K562 (cell line): Measurements from ENCODE around the gene GGNBP2. TPM values are rescaled to one million over a fixed set of nuclear protein-coding genes. Genes with fewer than 3 reads are reported as not detected.

Source experiments
- BCOR ChIP-seq: fragments of 450-650 bp; IDR thresholded peaks from 2 replicates; pipeline ENCODE4 v1.6.1; 2016
- HDAC6 ChIP-seq: IDR thresholded peaks from 2 replicates; pipeline ENCODE4 v1.6.1; 2012; ENCODE audit warnings: low read depth, mild to moderate bottlenecking, control low read depth, inconsistent platforms, low read length, moderate library complexity
- HEY1 ChIP-seq: fragments of 250-450 bp; sonication (Bioruptor Pico); IDR thresholded peaks from 2 replicates; pipeline ENCODE4 v1.5.0; 2020; ENCODE audit warnings: mild to moderate bottlenecking, moderate library complexity, borderline replicate concordance
- MYNN ChIP-seq, 2 experiments: sonication (generic); formaldehyde crosslinking in 1 of 2; IDR thresholded peaks; 2 replicates each; pipeline versions ENCODE4 v1.5.0 to v1.6.1; 2016 to 2020; ENCODE audit warnings: antibody characterized with exemption in 1 of 2, missing genetic modification reagents in 1 of 2
- NKRF ChIP-seq: fragments of 450-650 bp; IDR thresholded peaks from 2 replicates; pipeline ENCODE4 v1.6.1; 2016; ENCODE audit warnings: borderline replicate concordance
- RFX1 ChIP-seq: fragments of 450-650 bp; IDR thresholded peaks from 2 replicates; pipeline ENCODE4 v1.6.1; 2016; ENCODE audit warnings: mild to moderate bottlenecking, moderate library complexity
- RREB1 ChIP-seq: fragments of 250-450 bp; sonication (Bioruptor Pico); IDR thresholded peaks from 2 replicates; pipeline ENCODE4 v1.4.0; 2020
- TBL1XR1 ChIP-seq, 2 experiments: IDR thresholded peaks; 2 replicates each; pipeline ENCODE4 v1.6.1; 2012; ENCODE audit warnings: improper control_type of control experiment in 2 of 2, low read length in 2 of 2, mild to moderate bottlenecking in 1 of 2
- ZBTB40 ChIP-seq, 2 experiments: fragments of 450-650 bp in 1 of 2; sonication (generic) in 1 of 2; formaldehyde crosslinking in 1 of 2; IDR thresholded peaks; 2 replicates each; pipeline versions ENCODE4 v1.7.1 to v1.9.0; 2016 to 2022; ENCODE audit warnings: inconsistent platforms in 1 of 2, mild to moderate bottlenecking in 1 of 2, missing genetic modification reagents in 1 of 2
- ZNF224 ChIP-seq: sonication (generic); formaldehyde crosslinking; IDR thresholded peaks from 2 replicates; pipeline ENCODE4 v1.8.0; 2022; ENCODE audit warnings: mild to moderate bottlenecking, missing genetic modification reagents
- ZNF586 ChIP-seq: fragments of 450-650 bp; formaldehyde crosslinking; conservative IDR thresholded peaks from 2 replicates; pipeline ENCODE4 v1.4.0; 2020; ENCODE audit warnings: mild to moderate bottlenecking, moderate library complexity
- polyA plus RNA-seq, 8 experiments: library from polyadenylated mRNA; depleted of rRNA in 4 of 8; stranded (reverse) in 5 of 8; unstranded in 3 of 8; fragments of >200 nt; fragmentation: Nextera tagmentation in 2 of 8; fragmentation: Illumina TruSeq in 1 of 8; extraction: Ambion mirVana in 2 of 8; extraction: Trizol in 1 of 8; gene quantifications; 2 replicates each; pipeline versions ENCODE4 v1.2.1 to v1.2.3, GENCODE V29; 2011 to 2014; ENCODE audit warnings: inconsistent platforms in 1 of 8, missing spikeins in 1 of 8
- total RNA-seq, 7 experiments: library from RNA; depleted of rRNA in 6 of 7; stranded (reverse); fragments of >200 nt in 6 of 7; fragmentation: Illumina TruSeq in 2 of 7; extraction: Trizol in 2 of 7; gene quantifications; 2 replicates each; pipeline versions ENCODE4 v1.2.1 to v1.2.3, GENCODE V29; 2011 to 2021; ENCODE audit warnings: low replicate concordance in 1 of 7

The GGNBP2 gene
- total and polyA plus RNA-seq, 9 of the 15 experiments (the other 6 are each of a cell fraction or from before 2014, with no cell fraction given), result 35.7 to 96.6 (median 64.1) TPM

- no peak for TF ChIP-seq ZBTB40 (IDR thresholded peaks at IDR 0.05)
- no peak for TF ChIP-seq ZBTB40 (CRISPR knock-in tag; IDR thresholded peaks at IDR 0.05)
- no peak for TF ChIP-seq RREB1 (CRISPR knock-in tag)
- TF ChIP-seq ZNF586 (CRISPR knock-in tag), result no peak
- TF ChIP-seq MYNN (IDR thresholded peaks at IDR 0.05), result peak; percentile 88
- no peak for TF ChIP-seq MYNN (CRISPR knock-in tag; IDR thresholded peaks at IDR 0.05)
- no peak for TF ChIP-seq HEY1
- TF ChIP-seq NKRF, result no peak
- no peak for TF ChIP-seq TBL1XR1 (IDR thresholded peaks at IDR 0.05; ENCODE audit: low read length in 2 of 2)
- TF ChIP-seq HDAC6, result no peak
- TF ChIP-seq BCOR, result peak; percentile 96
- TF ChIP-seq RFX1, result no peak
- TF ChIP-seq ZNF224 (CRISPR knock-in tag), result no peak
Observed at GRCh38 chr17:36535669-36536081, 9.0 kb upstream of the GGNBP2 start (continued).
